Suppressor macrophage (primary cell): Measurements from ENCODE around the gene OSBPL10.

Experiments used
- DNase-seq, 4 experiments: peaks; one replicate each; pipeline ENCODE4 v3.0.0-alpha.2; 2020 to 2022

OSBPL10 gene

GRCh38 chr3:31988271-31988670, 7.2 kb upstream of the OSBPL10 start:
- DNase-seq, result no peak

GRCh38 chr3:31985831-31986230, 4.8 kb upstream of the OSBPL10 start:
- peak; percentile 24 to 58 (median 42) for DNase-seq

- DNase-seq, result no peak
These were observed 3.3 kb upstream of the OSBPL10 start for GRCh38 chr3:31984321-31984720.

GRCh38 chr3:31980530-31981205, 394 bp downstream of the OSBPL10 start:
- DNase-seq, result peak in 2 of 4 experiments; percentile 8 to 42

- DNase-seq, result no peak
These were observed 1.9 kb downstream of the OSBPL10 start for GRCh38 chr3:31979001-31979697.

- no peak for DNase-seq
These were observed 2.5 kb downstream of the OSBPL10 start for GRCh38 chr3:31978553-31978952.

GRCh38 chr3:31977736-31978135, 3.3 kb downstream of the OSBPL10 start:
- DNase-seq, result no peak

GRCh38 chr3:31976302-31976701, 4.8 kb downstream of the OSBPL10 start:
- no peak for DNase-seq

- DNase-seq, result no peak
These were observed 6.1 kb downstream of the OSBPL10 start for GRCh38 chr3:31974964-31975363.

- no peak for DNase-seq
These were observed 6.6 kb downstream of the OSBPL10 start for GRCh38 chr3:31974471-31974870.

GRCh38 chr3:31973837-31974236, 7.2 kb downstream of the OSBPL10 start:
- no peak for DNase-seq

GRCh38 chr3:31973081-31973480, 8.0 kb downstream of the OSBPL10 start:
- no peak for DNase-seq

- no peak for DNase-seq
These were observed 9.5 kb downstream of the OSBPL10 start for GRCh38 chr3:31971607-31972006.

GRCh38 chr3:31968927-31969418, 12.1 kb downstream of the OSBPL10 start:
- no peak for DNase-seq

GRCh38 chr3:31968369-31968926, 12.6 kb downstream of the OSBPL10 start:
- no peak for DNase-seq

GRCh38 chr3:31967592-31967991, 13.5 kb downstream of the OSBPL10 start:
- DNase-seq, result no peak

- no peak for DNase-seq
These were observed 14.0 kb downstream of the OSBPL10 start for GRCh38 chr3:31966978-31967591.

GRCh38 chr3:31962801-31963205, 18.3 kb downstream of the OSBPL10 start:
- peak in 3 of 4 experiments; percentile 10 to 46 (median 40) for DNase-seq

GRCh38 chr3:31960793-31961431, 20.1 kb downstream of the OSBPL10 start:
- DNase-seq, result no peak

- no peak for DNase-seq
These were observed 20.9 kb downstream of the OSBPL10 start for GRCh38 chr3:31959951-31960792.

GRCh38 chr3:31959251-31959650, 21.8 kb downstream of the OSBPL10 start:
- DNase-seq, result no peak

- DNase-seq, result no peak
These were observed 22.3 kb downstream of the OSBPL10 start for GRCh38 chr3:31958701-31959152.
